Adipocyte (in vitro differentiated cells): ENCODE data around the gene FOSL1.
A peak's percentile ranks its signal among the peaks of the same experiment; 100 is the strongest.

Source experiments
- DNase-seq: peaks from one replicate; pipeline ENCODE4 v3.0.0-alpha.2; 2015; ENCODE audit warnings: low read depth
- H3K27me3 ChIP-seq: replicated peaks from 2 replicates; pipeline ENCODE4 v1.7.0; 2013; ENCODE audit warnings: mild to moderate bottlenecking, low read length, moderate library complexity; ENCODE audit not compliant: control insufficient read depth, insufficient read depth
- H3K36me3 ChIP-seq: 2 replicates; pipeline ENCODE4 v1.7.0; 2013; ENCODE audit warnings: low read length, mild to moderate bottlenecking, moderate library complexity; ENCODE audit not compliant: control insufficient read depth, insufficient read depth, severe bottlenecking
- H3K4me1 ChIP-seq: 2 replicates; pipeline ENCODE4 v1.7.0; 2013; ENCODE audit warnings: mild to moderate bottlenecking, low read length, moderate library complexity; ENCODE audit not compliant: control insufficient read depth, insufficient read depth
- H3K4me3 ChIP-seq: 2 replicates; pipeline ENCODE4 v1.7.0; 2013; ENCODE audit warnings: mild to moderate bottlenecking, low read length, moderate library complexity
- H3K9ac ChIP-seq: 2 replicates; pipeline ENCODE4 v1.7.0; 2013; ENCODE audit warnings: mild to moderate bottlenecking, low read length, moderate library complexity
- H3K9me3 ChIP-seq: 2 replicates; pipeline ENCODE4 v1.7.0; 2013; ENCODE audit warnings: mild to moderate bottlenecking, low read length, moderate library complexity; ENCODE audit not compliant: control insufficient read depth

FOSL1 gene

DNA sequence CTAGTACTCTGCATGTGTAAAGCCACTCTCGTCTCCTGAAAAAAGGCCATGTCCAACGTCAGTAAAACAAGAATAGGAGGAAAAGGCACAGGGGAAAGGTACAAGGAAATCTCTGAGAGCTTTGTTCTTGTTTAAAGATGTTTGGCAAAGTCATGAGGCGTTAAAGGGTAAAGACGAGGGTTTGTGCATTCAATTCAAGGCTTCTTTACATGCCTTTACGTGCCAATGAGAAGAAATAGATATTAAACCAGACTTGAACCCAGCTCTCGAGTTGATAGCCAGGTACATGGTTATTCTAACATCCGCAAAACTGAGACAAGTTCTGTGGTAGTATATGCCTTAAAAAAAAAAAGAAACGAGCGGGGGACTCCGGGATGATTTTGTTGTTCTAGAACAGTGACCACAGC, 41.5 kb downstream of the FOSL1 start:
- H3K9me3 ChIP-seq, result no peaks in the 10 kb centered on the region
- peaks cover 52% of the 10 kb centered on the region for H3K4me1 ChIP-seq
- DNase-seq, result no peak
- H3K36me3 ChIP-seq, result peaks cover 45% of the 10 kb centered on the region
- peak overlapping the region; percentile 99 for H3K9ac ChIP-seq
- H3K27me3 ChIP-seq, result no peaks in the 10 kb centered on the region
- peak overlapping the region; percentile 94 for H3K4me3 ChIP-seq

DNA sequence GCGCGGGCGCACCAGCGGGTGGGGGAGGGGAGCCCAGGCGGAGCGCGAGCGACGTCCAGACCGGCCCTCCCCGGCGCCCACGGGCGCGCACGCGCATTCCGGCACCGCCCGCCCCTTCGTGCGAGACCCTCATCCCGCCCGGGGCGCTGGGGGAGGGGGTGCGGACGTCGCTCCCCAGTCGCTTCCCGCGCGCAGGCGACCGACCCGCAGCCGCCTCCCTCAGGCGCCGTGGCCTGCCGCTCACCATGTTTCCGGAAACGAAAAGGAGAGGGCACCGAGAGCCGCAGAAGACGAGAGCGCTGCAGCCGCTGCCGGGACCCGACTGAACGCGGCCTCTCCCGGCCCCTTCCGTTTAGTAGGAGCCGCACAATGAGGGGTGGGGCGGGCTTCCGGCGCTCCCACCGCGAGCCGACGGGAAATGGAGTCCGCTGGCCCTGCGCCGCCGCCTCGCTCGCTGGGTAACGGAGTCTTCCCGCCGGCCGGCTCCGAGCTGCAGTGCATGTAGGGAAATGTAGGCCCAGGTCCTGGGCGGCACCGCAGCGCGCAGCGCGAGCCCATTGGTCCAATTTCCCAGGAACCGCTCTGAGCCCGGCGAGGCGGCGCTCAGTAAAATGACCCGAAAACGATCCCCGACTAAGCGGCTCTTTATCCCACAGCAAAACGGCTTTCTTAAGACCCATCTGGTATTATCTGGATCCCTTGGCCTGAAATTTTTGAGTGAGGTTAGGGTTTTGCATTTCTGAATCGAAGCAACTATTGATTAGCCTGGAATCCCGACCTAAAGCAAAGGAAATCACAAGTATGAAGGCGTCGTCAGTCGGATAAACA, 42.1 kb downstream of the FOSL1 start, which contains the start of gene CFL1:
TSS of gene CFL1 (minus strand) at position 328 of the 828 bp plus-strand sequence. CDS start at position 247, 81 bp downstream.
- peak within 1 kb of the TSS; percentile 94 for H3K4me3 ChIP-seq
- H3K4me1 ChIP-seq, result peaks cover 50% of the 10 kb centered on the region
- no peaks in the 10 kb centered on the region for H3K9me3 ChIP-seq
- peak within 1 kb of the TSS; percentile 99 for H3K9ac ChIP-seq
- peak; percentile 99 for DNase-seq
- no peaks in the 10 kb centered on the region for H3K27me3 ChIP-seq
- H3K36me3 ChIP-seq, result peaks cover 45% of the 10 kb centered on the region

DNA sequence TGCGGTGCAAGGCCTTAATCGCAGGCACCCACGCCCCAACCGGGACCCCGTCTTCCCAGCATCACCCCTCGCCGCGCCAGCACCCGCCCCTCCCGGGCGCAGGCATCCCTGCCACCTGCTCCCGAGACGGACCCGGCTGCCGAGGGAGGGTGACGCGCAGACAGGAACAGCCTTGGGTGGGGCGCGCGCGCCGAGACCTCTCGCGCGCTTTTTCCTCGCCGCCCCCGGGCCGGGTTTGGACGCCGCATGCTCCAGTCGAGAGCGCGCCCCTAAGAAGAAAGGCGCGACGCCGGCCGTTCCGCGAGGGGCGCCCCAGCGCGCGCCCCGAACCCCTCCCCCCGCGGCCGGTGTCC, 42.7 kb downstream of the FOSL1 start:
- H3K4me3 ChIP-seq, result peak overlapping the region; percentile 94
- peak overlapping the region; percentile 96 for H3K9ac ChIP-seq
- no peaks in the 10 kb centered on the region for H3K9me3 ChIP-seq
- peaks cover 45% of the 10 kb centered on the region for H3K4me1 ChIP-seq
- no peaks in the 10 kb centered on the region for H3K27me3 ChIP-seq
- no peak for DNase-seq
- H3K36me3 ChIP-seq, result peaks cover 45% of the 10 kb centered on the region

DNA sequence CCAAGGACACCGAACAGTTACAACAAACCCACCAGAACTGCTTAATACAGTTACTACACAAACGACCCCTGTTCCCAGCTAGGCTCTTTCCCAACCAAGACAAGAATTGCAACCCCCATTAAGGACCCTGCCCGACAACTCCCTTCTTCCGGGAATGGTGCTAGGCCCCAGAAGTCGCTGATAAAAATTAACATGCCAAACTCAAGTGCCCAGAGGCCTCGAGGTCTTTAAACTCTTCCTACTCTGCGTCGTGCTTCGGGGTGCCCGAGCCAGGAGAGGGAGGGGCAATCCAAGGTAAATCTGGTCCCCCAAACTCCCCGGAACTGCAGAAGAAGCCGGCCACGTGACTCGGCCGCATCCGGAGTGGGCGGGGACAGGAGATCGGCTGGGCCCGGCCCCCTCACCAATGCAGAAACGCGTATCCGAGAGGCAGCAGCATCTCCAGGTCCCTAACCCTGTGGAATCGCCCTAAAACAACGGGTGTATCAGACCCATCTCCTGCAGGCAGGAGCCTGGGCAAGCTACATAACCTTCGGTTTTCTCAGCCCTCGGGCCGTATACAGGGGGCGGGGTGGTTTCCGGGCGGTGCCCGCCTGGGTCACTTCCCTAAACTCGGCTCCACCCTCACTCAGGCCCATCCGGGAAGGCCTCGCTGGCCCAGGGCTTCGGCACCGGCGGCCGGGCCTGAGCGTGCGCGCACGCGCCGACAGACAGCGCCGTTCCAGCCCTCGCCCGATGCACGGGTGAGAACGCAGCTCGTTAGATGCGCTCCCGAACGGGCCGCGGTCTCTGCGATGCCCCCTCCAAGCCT, 43.3 kb downstream of the FOSL1 start:
- H3K27me3 ChIP-seq, result no peaks in the 10 kb centered on the region
- peaks cover 42% of the 10 kb centered on the region for H3K4me1 ChIP-seq
- peak overlapping the region; percentile 96 for H3K9ac ChIP-seq
- peaks cover 45% of the 10 kb centered on the region for H3K36me3 ChIP-seq
- no peaks in the 10 kb centered on the region for H3K9me3 ChIP-seq
- DNase-seq, result peak; percentile 90
- peak overlapping the region; percentile 94 for H3K4me3 ChIP-seq

DNA sequence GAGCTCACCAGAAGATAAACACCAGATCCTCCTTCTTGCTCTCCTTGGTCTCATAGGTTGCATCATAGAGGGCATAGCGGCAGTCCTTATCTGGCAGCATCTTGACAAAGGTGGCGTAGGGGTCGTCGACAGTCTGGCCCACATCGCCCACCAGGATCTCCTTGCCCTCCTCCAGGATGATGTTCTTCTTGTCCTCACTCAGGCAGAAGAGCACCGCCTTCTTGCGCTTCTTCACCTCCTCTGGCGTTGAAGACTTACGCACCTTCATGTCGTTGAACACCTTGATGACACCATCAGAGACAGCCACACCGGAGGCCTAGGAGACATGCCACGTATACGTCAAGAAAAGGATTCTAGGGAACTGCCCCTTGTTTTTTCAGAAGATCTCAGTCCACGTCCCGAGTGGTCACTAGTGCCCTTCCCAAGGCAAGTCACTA, 44.2 kb downstream of the FOSL1 start:
- Histone ChIP-seq H3K9me3 (no peaks in the 10 kb centered on the region), H3K27me3 (no peaks in the 10 kb centered on the region), H3K4me3 (peak overlapping the region; percentile 94), H3K4me1 (peaks cover 33% of the 10 kb centered on the region), H3K9ac (peak overlapping the region; percentile 96), H3K36me3 (peaks cover 49% of the 10 kb centered on the region)
- DNase-seq, result no peak

DNA sequence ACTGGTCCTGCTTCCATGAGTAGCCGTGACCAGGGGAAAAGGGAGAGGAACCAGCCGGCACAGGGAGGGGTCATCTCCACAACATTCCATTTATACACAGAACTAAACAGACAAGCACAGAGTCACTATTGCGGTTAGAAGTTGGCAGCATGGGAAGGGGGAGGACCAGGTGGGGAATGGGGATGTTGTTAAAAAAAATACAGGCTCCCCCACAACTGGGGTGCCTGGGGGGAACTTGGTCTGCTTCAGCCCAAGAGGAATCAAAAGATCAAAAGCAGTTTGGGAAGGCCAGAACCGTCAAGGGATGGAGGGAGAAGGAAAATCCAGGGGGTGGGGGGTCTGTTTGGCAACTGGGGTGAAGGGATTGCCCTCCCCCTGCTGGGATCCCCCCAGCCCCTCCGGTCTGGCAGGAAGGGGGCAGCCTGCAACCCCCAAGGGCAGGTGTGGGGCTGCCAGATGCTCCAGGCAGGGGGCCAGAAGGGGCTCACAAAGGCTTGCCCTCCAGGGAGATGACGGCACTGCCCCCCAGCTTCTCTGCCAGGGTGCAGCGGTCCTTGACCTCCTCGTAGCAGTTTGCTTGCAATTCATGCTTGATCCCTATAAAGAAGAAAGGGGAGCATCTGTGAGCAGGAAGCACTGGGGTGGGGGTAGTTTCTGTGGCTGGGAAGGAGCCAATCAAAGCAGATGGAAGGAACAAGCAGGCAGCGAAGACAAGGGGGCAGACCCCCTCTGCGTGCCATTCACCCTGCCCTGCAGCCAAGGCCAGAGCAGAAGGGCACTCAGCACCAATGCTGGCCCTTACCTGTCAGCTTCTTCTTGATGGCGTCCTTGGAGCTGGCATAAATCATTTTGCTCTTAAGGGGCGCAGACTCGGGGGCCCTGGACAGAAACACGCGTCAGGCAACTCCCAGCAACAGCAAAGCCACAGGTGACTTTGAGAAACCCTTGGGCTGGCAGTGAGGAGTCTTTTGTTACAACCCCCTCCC, 45.0 kb downstream of the FOSL1 start:
- H3K9ac ChIP-seq, result peak overlapping the region; percentile 96
- DNase-seq, result no peak
- no peaks in the 10 kb centered on the region for H3K9me3 ChIP-seq
- no peaks in the 10 kb centered on the region for H3K27me3 ChIP-seq
- H3K36me3 ChIP-seq, result peaks cover 51% of the 10 kb centered on the region
- H3K4me3 ChIP-seq, result peak overlapping the region; percentile 94
- peaks cover 33% of the 10 kb centered on the region for H3K4me1 ChIP-seq

DNA sequence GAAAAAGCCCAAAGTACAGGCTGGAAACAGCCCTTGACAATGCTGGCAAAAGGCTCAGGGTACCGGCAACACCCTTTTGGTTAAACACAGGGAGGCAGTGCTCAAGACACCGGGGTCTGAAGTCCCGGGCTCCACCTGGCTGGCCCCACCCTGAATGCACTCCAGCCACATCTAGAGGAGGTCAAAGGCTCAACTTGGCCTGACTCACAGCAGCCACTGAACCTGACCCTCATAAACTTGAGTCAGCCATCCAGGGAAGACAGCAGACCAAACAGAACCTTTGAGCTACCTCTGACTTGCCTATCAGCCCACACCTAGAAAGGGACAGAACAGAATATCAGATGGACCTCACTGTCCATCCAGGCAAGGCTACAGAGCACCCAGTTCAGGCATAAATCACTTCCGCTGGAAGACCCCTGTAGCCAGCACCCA, 46.0 kb downstream of the FOSL1 start:
- Histone ChIP-seq H3K4me1 (peaks cover 26% of the 10 kb centered on the region), H3K9ac (peak overlapping the region; percentile 59), H3K36me3 (peaks cover 51% of the 10 kb centered on the region), H3K27me3 (no peaks in the 10 kb centered on the region), H3K4me3 (no peak overlapping the region), H3K9me3 (no peaks in the 10 kb centered on the region)
- no peak for DNase-seq

DNA sequence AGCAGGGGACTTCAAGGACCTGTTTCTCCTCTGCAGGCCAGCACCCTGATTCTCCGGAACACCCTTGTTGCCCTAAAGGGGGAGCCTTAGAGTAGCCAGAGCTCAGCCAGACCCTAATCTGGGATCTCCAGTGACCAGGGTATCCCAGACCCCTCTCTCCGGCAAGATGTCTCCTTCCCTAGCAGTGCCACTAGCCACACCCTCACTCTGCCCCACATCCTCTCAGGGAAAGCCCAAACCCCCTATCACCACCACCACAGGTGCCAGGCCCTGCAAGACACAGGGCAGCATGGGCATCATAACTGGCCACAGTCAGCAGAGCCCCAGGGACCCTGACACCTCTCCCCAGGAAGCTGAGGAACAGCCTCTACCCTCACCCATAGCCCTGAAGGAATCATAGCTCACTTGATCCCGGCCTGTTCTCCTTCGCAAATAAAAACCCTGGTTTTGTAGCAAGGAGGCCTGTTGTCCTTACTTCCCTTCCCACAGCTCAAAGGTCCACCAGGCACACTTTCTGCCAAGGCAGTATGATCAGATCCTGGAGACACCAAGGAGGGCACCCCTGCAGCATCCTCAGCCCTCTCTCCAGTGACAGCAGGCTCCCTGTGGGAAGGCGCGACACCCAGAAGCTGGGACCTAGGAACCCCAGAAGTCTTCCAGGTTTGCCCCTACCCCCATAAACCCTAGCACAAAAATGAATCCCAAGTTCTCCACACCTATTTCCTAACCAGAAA, 46.8 kb downstream of the FOSL1 start:
- Histone ChIP-seq H3K27me3 (no peaks in the 10 kb centered on the region), H3K4me3 (no peak overlapping the region), H3K9ac (peak overlapping the region; percentile 59), H3K9me3 (no peaks in the 10 kb centered on the region), H3K4me1 (peaks cover 19% of the 10 kb centered on the region), H3K36me3 (peaks cover 51% of the 10 kb centered on the region)
- no peak for DNase-seq

DNA sequence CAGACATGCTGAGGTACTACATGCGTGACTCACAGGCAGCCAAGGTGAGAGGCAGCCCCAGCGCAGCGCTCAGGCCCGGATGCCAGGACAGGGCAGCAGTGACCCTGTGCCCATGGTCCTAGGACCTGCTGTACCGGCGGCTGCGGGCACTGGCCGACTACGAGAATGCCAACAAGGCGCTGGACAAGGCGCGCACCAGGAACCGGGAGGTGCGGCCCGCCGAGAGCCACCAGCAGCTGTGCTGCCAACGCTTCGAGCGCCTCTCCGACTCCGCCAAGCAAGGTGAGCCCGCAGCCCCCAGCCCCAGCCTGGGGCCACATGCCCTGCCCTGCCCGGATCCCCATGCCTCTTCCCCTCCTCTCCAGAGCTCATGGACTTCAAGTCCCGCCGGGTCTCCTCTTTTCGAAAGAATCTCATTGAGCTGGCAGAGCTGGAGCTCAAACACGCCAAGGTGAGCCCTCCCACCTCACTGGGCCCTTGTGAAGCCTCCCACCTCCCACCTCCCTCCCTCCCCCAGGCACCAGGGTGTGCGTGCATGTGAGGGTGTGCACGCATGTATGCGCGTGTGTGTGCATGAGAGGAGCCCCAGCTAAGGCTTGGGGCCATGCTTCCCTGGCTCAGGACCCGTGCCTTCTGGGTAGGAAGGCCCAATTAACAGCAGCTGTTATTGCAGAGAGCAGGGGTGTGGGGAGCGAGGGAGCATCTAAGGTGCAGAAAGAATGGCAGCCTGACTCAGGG, 47.5 kb downstream of the FOSL1 start:
- peaks cover 51% of the 10 kb centered on the region for H3K36me3 ChIP-seq

More for the DNA sequence above, 47.5 kb downstream of the FOSL1 start:
- Histone ChIP-seq H3K4me3 (no peak overlapping the region), H3K9me3 (no peaks in the 10 kb centered on the region), H3K9ac (peak overlapping the region; percentile 25), H3K4me1 (peaks cover 18% of the 10 kb centered on the region), H3K27me3 (no peaks in the 10 kb centered on the region)
- no peak for DNase-seq
